ENCODE measurements around the gene ERICH6.

DNA sequence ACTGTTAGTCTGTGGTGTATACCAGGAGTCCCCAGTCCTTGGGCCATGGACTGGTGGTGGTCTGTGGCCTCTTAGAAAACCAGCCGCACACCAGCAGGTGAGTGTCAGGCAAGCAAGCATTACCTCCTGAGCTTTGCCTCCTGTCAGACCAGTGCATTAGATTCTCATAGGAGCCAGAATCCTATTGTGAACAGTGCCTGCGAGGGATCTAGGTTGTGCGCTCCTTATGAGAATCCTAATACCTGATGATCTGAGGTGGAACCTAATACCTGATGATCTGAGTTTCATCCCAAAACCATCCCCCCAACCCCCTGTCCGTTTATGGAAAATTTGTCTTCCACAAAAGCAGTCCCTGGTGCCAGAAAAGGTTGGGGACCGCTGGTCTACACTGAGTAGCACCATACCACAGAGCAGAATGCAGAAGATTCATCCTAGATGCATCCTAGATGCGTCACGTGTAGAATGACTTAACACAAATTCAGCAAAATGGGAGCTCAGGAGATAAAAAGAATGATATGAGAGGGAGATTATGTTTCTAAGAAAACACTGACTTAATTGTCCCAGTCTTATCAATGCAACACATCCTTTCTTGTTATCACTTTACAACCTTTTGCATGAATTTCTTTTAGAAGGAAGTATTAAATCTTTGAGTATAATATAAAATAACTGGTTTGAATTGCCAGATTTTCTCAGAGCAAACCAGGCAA lies 72.1 kb downstream of the ERICH6 start:
- TF ChIP-seq, protein P1, sequence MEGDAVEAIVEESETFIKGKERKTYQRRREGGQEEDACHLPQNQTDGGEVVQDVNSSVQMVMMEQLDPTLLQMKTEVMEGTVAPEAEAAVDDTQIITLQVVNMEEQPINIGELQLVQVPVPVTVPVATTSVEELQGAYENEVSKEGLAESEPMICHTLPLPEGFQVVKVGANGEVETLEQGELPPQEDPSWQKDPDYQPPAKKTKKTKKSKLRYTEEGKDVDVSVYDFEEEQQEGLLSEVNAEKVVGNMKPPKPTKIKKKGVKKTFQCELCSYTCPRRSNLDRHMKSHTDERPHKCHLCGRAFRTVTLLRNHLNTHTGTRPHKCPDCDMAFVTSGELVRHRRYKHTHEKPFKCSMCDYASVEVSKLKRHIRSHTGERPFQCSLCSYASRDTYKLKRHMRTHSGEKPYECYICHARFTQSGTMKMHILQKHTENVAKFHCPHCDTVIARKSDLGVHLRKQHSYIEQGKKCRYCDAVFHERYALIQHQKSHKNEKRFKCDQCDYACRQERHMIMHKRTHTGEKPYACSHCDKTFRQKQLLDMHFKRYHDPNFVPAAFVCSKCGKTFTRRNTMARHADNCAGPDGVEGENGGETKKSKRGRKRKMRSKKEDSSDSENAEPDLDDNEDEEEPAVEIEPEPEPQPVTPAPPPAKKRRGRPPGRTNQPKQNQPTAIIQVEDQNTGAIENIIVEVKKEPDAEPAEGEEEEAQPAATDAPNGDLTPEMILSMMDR (IDR thresholded peaks at IDR 0.05), result no peak
- no peak for TF ChIP-seq POLR2A (IDR thresholded peaks at IDR 0.05)
- TF ChIP-seq POLR2AphosphoS5 (IDR thresholded peaks at IDR 0.05; ENCODE audit: insufficient read depth in 1 of 2, low read depth in 1 of 2), result no peak
